Esophagus (tissue), 2 donors: ENCODE data around the gene TUBB1. TPM values are rescaled to one million over a fixed set of nuclear protein-coding genes. Genes with fewer than 3 reads are reported as not detected.

Source experiments
- H3K27ac ChIP-seq, 2 donors: one replicate each; pipeline ENCODE4 v1.5.1; 2013; ENCODE audit warnings: low read depth in 2 of 2, mild to moderate bottlenecking in 2 of 2, inconsistent platforms in 1 of 2, low read length in 1 of 2, moderate library complexity in 1 of 2
- H3K27me3 ChIP-seq, 2 donors: one replicate each; pipeline ENCODE4 v1.6.1; 2013; ENCODE audit warnings: low read length in 2 of 2, control low read depth in 1 of 2, mild to moderate bottlenecking in 1 of 2; ENCODE audit not compliant: insufficient read depth in 2 of 2, control insufficient read depth in 1 of 2
- H3K36me3 ChIP-seq, 2 donors: one replicate each; pipeline ENCODE4 v1.6.1; 2013; ENCODE audit warnings: low read length in 1 of 2; ENCODE audit not compliant: control insufficient read depth in 2 of 2, insufficient read depth in 2 of 2
- H3K4me1 ChIP-seq, 2 donors: one replicate each; pipeline ENCODE4 v1.6.1; 2013; ENCODE audit warnings: low read length in 1 of 2; ENCODE audit not compliant: control insufficient read depth in 2 of 2, insufficient read depth in 2 of 2
- H3K4me3 ChIP-seq, 2 donors: one replicate each; pipeline ENCODE4 v1.5.1; 2013; ENCODE audit warnings: low read length in 2 of 2, mild to moderate bottlenecking in 2 of 2, low read depth in 1 of 2, moderate library complexity in 1 of 2
- H3K9me3 ChIP-seq, 2 donors: one replicate each; pipeline ENCODE4 v1.6.1; 2013; ENCODE audit warnings: mild to moderate bottlenecking in 2 of 2, low read depth in 1 of 2, low read length in 1 of 2, moderate library complexity in 1 of 2; ENCODE audit not compliant: control insufficient read depth in 2 of 2, insufficient read depth in 1 of 2
- WGBS, 2 donors: extraction: QIAGEN DNeasy Blood & Tissue Kit; methylation state at CpG; one replicate each; pipeline ENCODE4 v1.1.7; 2013; 5-methylcytosine and 5-hydroxymethylcytosine counted together
- polyA plus RNA-seq, 2 donors: library from polyadenylated mRNA; stranded (reverse); fragments of 200-250 nt; gene quantifications; one replicate each; pipeline ENCODE4 v1.2.3, GENCODE V29; 2013
- donor health status: healthy with polysubstance abuse.
- donor health status: Bipolar disorder and iron deficiency.

The TUBB1 gene
- polyA plus RNA-seq, 2 donors: 0.04 TPM; not detected in 1

DNA sequence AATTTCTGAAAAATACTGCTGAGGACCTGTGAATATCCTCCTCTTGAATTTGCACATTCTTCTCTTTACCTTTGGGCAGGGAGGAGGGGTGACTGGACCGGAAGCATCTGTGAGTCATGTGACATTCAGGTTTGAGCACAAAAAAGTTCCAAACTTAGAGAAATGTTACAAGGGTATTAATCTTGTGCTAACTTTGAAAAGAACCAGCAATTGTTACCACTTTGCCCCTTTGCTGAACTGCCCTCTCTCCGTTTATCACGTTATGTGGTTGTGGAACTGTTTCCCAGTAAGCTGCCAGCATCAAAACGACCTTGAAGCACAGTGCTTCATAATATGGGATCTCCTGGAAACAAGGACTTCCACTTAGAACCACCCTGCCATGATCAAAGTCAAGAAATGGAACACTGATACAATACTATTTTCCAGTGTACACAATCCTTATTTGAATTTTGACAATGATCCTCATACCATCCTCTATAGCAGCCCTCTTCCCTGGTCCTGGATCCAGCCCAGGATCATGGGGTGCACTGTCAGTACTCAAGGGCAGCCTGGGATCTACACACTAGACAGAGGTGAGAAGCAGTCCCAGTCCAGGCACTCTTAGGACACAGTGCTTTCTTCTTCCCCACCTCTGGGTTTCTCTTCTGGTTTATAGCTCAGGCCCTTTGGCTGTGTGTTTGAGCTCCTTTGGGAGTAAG, 2.3 kb upstream of the TUBB1 start:
- peaks cover 0 to 4% of the 10 kb centered on the region in 2 donors for H3K4me1 ChIP-seq
- WGBS, 2 donors: 50 to 54% methylated on average over 4 of the region's 4 CpGs
- H3K9me3 ChIP-seq: no peaks in the 10 kb centered on the region
- H3K4me3 ChIP-seq: no peak overlapping the region
- no peaks in the 10 kb centered on the region for H3K27me3 ChIP-seq
- H3K36me3 ChIP-seq: no peaks in the 10 kb centered on the region
- no peak overlapping the region for H3K27ac ChIP-seq

GRCh38 chr20:59017493-59018231, 1.6 kb upstream of the TUBB1 start:
- H3K9me3 ChIP-seq: no peaks in the 10 kb centered on the region
- 89 to 92% methylated on average over 16 of the region's 16 CpGs for WGBS, 2 donors

DNA sequence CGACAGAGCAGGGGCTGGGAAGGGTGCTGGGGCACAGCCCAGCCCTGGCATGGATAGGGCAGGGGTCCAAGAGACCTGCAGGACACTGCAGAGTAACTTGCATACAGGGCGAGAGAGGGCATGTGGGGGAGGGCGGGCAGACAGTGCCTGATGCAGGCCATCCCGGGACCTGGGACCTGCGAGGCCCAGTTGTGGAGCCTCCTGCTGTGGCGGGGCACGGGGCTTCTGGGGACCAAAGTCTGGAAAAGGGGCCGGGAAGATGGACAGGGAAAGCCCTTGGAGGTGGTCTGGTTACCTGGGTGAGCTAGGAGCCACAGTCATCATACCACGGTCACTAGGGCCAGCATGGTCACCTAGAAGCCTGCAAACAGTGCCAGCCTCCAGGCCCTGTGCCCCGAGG, 412 bp upstream of the TUBB1 start:
- 94 to 96% methylated on average over 10 of the region's 10 CpGs for WGBS, 2 donors
- Histone ChIP-seq H3K27ac (no peak overlapping the region), H3K27me3 (no peaks in the 10 kb centered on the region), H3K4me1 (peaks cover 0 to 4% of the 10 kb centered on the region in 2 donors), H3K4me3 (no peak overlapping the region), H3K36me3 (peaks cover under 1 to 5% of the 10 kb centered on the region in 2 donors), H3K9me3 (no peaks in the 10 kb centered on the region)

More at GRCh38 chr20:59017493-59018231, 1.6 kb upstream of the TUBB1 start:
- Histone ChIP-seq H3K27me3 (no peaks in the 10 kb centered on the region), H3K4me1 (peaks cover 0 to 4% of the 10 kb centered on the region in 2 donors), H3K4me3 (no peak overlapping the region), H3K27ac (no peak overlapping the region), H3K36me3 (peaks cover 0 to under 1% of the 10 kb centered on the region in 2 donors)

DNA sequence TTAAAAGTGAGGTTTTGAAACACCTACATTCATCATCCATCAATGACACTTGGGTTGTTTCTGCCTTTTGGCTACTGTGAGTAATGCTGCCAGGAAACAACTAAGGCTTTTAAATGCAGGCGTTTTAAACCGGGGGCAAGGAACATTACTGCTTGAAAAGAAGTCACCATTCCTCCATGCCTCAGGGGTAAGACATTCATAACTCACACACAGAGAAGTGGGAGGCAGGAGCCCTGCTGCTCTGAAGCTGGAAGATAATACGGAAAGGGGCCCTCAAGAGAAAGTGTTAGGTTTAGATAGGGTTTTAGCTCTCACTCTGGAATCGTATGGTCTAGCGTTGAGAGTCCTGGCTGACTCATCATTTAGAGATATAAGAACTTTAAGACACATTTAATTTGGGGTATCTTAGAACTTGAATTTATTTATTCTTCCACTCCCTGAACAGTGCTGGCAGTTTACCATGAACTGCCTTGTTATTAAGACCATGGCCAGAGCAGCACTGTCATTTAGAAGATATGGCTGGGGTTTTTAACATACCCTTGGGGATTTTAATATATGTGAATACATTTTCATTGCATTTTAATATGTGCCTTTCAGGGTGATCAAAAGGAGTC, 1.8 kb downstream of the TUBB1 start:
- H3K9me3 ChIP-seq: no peaks in the 10 kb centered on the region
- H3K27ac ChIP-seq: no peak overlapping the region
- WGBS, 2 donors: 41 to 52% methylated on average over 5 of the region's 5 CpGs
- H3K4me1 ChIP-seq: peaks cover 2% of the 10 kb centered on the region in 2 donors
- peaks cover 13 to 14% of the 10 kb centered on the region in 2 donors for H3K36me3 ChIP-seq
- no peak overlapping the region for H3K4me3 ChIP-seq
- no peaks in the 10 kb centered on the region for H3K27me3 ChIP-seq

DNA sequence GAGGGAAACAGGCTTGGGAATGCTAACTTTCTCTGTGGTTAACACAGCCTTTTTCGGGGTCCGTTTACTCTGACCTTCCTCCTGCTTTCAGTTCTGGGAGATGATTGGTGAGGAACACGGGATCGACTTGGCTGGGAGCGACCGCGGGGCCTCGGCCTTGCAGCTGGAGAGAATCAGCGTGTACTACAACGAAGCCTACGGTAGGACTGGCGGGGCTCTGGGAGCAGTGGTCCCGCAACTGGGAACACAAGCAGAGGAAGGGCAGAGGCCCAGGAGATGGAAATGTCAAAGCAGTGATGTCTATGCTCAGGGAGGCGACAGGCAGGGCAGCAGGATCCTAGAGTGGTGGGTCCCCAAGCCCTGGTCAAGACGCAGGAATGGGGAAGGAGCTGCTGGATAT, 3.5 kb downstream of the TUBB1 start:
- no peaks in the 10 kb centered on the region for H3K9me3 ChIP-seq
- peaks cover 13 to 19% of the 10 kb centered on the region in 2 donors for H3K36me3 ChIP-seq
- peaks cover 0 to 2% of the 10 kb centered on the region in 2 donors for H3K4me1 ChIP-seq
- no peak overlapping the region for H3K27ac ChIP-seq
- H3K4me3 ChIP-seq: no peak overlapping the region
- no peaks in the 10 kb centered on the region for H3K27me3 ChIP-seq
- 93 to 95% methylated on average over 15 of the region's 15 CpGs for WGBS, 2 donors

- Histone ChIP-seq H3K27ac (no peak overlapping the region), H3K4me3 (no peak overlapping the region), H3K36me3 (peaks cover 13 to 19% of the 10 kb centered on the region in 2 donors), H3K9me3 (no peaks in the 10 kb centered on the region), H3K27me3 (no peaks in the 10 kb centered on the region), H3K4me1 (peaks cover 0 to 2% of the 10 kb centered on the region in 2 donors)
- WGBS, 2 donors: 94% methylated on average over 13 of the region's 13 CpGs
These were observed 4.4 kb downstream of the TUBB1 start for GRCh38 chr20:59023616-59024015.

GRCh38 chr20:59024111-59024530, 4.9 kb downstream of the TUBB1 start:
- Histone ChIP-seq H3K9me3 (no peaks in the 10 kb centered on the region), H3K27ac (no peak overlapping the region), H3K4me1 (peaks cover 0 to 2% of the 10 kb centered on the region in 2 donors), H3K4me3 (no peak overlapping the region), H3K36me3 (peaks cover 13 to 19% of the 10 kb centered on the region in 2 donors), H3K27me3 (no peaks in the 10 kb centered on the region)
- 94 to 95% methylated on average over 24 of the region's 24 CpGs for WGBS, 2 donors

DNA sequence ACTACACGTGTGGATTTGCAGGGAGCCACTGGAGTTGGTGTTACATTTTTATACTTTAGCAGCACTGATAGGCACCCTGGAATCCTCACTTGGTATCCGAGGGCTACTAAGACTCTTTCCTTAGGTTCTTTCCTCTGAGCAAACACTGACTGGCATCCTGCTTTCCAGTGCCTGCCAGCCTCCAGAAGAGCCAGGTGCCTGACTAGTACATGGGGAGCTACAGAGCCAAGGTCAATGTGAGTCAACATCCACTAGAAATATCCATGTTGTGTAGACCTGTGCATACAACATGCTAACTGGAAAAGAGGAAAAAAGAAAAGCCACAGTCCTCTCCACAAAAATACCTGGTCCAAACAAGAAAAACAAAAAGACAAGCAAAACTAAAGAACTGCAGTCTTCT, 5.9 kb downstream of the TUBB1 start:
- H3K4me3 ChIP-seq: no peak overlapping the region
- H3K27ac ChIP-seq: no peak overlapping the region
- H3K36me3 ChIP-seq: peaks cover 13 to 19% of the 10 kb centered on the region in 2 donors
- H3K9me3 ChIP-seq: no peaks in the 10 kb centered on the region
- H3K4me1 ChIP-seq: peaks cover 0 to 2% of the 10 kb centered on the region in 2 donors
- H3K27me3 ChIP-seq: no peaks in the 10 kb centered on the region
- WGBS, 2 donors: 67 to 72% methylated on average over 2 of the region's 2 CpGs

- Histone ChIP-seq H3K27me3 (no peaks in the 10 kb centered on the region), H3K4me3 (no peak overlapping the region), H3K27ac (no peak overlapping the region), H3K36me3 (peaks cover 13 to 19% of the 10 kb centered on the region in 2 donors), H3K9me3 (no peaks in the 10 kb centered on the region), H3K4me1 (peaks cover 0 to 2% of the 10 kb centered on the region in 2 donors)
- 93 to 95% methylated on average over 4 of the region's 4 CpGs for WGBS, 2 donors
These were observed 6.3 kb downstream of the TUBB1 start for GRCh38 chr20:59025511-59025910.
